ENCODE results near the gene MRPL37.
"Not testable (repeated sequence)": the region's sequence is repeated elsewhere in the genome, so short reads cannot be mapped to it uniquely, and the experiment has no call there.

Gene MRPL37

DNA sequence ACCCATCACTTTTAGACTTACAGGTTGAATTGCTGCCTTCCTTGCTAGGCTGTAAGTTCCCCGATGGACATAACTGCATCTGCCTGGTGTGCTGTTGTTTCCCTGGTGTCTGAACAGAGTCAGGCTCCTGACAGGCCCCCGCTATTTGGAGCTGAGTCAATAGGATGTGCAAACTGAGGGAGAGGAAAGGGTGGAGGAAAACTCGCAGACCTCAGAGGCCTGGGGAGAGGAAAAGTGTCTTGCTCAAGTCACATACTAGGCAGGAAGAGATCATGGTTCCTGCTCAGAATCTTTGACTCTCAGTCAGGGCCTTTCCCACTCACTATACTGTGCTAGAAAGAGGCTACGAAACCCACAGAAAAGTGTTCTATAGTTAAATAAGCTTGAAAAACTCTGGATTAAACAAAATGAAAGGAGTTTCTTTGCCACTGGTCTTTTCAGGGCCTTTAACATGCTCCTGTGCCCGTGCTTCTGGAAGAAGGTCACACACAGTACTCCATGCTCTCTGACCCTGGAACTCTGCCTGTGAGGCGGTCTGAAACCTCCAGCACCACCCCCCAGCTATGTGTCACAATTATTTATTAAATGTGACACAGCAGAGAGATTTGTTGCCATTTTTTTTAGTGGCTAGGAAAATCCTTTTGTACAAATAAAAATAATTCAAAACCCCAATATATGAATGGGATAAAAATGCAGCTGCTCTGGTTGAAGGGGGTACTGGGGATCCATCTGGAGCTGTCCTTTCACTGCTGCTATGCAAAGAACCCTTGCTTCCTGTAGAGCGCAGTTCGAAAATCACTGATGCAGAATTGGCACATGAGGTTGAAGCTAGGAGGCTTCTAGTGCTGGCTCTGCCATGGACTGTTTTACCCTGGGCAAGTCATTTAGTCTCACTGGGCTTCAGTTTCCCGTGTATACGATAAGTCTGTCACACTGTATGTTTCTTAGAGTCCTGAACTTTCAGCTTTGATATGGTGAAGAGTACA, 27.1 kb upstream of the MRPL37 start:
- no peak for DNase-seq

DNA sequence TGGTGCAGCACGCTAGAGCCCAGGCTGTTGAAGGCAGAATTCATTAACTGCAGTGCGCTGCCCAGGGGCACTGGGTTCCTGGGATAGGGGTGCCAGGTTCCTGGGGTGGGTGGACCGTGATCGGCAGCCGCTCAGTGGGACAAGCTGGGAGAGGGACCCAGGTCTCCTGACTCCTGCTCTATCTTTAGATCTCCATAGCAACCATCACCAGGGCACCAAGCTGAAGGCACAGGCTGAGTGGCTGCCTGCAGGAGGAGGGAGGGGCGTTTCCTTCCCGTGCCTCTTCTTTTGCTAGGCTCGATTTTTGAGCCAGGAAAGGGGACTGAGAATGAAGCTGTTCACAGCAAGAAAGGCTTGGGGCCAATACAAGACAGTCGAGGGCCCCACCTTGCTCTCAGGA, 26.3 kb upstream of the MRPL37 start:
- DNase-seq = no peak

- DNase-seq = no peak
Observed at GRCh38 chr1:54174106-54174505, 25.9 kb upstream of the MRPL37 start.

DNA sequence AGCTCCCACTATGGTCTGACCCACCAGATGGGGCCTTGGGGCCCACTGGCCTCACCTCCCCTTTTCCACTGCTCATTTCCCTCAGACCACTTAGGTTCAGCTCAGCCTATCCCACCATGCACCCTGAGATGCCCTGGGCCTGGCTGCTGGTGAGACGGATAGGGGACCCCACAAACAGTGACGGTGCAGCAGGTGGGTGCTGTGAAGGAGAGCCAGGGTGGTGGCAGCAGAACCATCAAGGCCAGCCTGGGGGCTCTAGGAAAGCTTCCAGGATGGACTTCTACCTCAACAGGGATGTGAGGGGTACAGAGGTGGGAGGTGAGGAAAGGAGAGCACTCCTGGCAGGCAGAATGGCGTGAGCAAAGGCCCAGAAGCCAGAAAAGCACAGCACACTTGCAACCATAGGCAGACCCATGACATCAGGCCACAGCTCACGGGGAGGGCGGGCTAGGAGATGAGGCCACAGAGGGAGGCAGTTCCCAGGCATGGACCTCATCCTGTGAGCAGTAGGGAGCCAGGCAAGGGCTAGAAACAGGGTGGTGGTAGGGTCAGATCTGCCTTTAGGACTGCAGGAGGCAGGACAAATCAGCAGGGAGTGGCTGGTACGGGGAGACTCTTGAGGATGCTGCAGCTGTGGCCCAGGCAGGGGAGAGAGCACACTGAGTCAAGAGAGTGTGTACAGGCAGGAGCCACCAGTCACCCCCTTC, 23.2 kb upstream of the MRPL37 start:
- DNase-seq = no peak

DNA sequence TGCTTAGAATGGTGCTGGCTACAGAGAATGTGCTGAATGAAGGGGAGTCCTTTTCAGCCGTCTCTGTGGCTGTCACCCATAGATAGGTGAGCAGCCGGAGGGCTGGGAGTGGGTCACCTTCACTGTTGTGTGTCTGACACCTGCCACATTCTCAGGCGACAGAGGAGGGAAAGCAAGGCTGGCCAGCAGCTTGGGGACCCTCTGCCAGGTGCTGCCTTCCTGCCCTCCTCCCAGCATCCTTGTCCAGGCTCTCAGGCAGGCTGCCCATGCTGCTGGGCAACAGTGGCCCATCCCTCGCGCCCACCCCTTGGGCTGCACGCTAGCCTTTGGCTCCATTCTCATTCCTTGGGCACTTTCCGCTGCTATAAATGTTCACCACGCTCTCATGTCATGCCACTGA, 22.2 kb upstream of the MRPL37 start:
- no peak for DNase-seq

- no peak for DNase-seq
Observed at GRCh38 chr1:54178296-54179070, 21.5 kb upstream of the MRPL37 start.

DNA sequence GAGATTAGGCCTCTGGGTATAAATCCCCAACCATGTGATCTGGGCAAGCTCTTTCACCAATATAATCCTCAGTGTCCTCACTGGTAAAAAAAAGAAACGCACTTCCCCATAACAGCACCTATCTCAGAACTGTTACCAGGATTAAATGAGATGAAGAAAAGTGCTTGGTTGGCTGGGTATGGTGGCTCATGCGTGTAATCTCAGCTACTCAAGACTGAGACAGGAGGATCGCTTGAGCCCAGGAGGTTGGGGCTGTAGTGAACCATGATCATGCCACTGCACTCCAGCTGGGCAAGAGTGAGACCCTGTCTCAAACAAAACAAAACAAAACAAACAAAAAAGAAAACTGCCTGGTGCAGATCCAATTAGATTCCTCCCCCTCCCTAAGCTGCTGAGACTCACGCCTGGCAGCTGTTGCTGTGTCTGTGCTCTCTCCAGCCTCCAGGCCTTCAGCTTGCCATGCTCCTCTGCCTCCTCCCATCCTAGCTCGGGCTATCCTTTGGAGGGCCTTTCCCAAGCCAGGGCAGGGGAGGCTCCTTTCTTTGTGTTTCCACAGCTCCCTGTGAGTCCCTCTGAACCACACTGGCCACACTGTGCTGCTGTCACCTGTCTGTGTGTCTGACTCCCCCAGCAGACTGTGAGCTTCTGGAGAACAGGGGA, 19.1 kb upstream of the MRPL37 start:
- DNase-seq = no peak

- DNase-seq = no peak
Observed at GRCh38 chr1:54186056-54186455, 13.9 kb upstream of the MRPL37 start.

DNA sequence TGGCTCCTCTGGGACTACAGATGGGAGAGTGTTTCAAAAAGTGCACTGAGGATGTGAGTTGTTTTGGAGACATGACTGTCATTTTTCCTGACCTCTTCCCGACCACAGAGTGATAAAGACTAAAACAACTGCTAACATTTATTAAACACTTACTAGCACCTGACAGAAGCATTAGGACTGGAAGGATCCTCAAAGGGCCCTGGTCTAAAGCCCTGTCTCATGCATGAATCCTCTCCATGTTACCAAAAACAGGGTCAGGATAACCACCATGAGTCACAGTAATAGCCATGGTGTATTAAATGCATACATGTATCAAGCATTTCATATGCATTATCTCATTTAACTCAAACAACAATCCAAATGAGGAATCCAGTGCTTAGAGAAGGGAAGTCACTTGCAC, 11.7 kb upstream of the MRPL37 start:
- DNase-seq = no peak

- DNase-seq = no peak
Observed at GRCh38 chr1:54190526-54190925, 9.4 kb upstream of the MRPL37 start.

- no peak for DNase-seq
Observed at GRCh38 chr1:54191525-54191924, 8.4 kb upstream of the MRPL37 start.

GRCh38 chr1:54193453-54193852, 6.5 kb upstream of the MRPL37 start:
- DNase-seq = no peak

- no peak for DNase-seq
Observed at GRCh38 chr1:54199151-54199764, 709 bp upstream of the MRPL37 start.

DNA sequence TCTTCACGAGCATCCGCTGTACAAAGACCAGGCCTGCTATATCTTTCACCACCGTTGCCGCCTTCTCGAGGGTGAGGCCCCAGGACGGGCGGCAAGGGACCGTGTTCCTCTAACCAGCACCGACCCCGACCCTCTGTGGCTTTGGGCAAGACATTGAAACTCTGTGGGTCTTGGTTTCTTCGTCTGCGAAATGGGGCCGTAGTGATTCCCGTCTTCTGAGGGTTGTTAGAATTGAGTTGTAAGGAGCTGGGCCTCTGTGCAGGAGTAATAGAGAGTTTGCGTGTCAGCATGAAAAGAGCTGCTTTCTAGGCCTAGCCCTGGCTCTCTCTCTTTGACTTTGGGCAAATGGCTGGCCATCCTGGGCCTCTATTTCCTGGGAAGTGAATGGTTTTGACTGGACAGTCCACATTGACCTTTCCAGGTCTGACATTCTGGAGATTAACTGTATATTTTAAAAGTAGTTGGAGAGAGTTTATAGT, 591 bp downstream of the MRPL37 start:
- DNase-seq = no peak

DNA sequence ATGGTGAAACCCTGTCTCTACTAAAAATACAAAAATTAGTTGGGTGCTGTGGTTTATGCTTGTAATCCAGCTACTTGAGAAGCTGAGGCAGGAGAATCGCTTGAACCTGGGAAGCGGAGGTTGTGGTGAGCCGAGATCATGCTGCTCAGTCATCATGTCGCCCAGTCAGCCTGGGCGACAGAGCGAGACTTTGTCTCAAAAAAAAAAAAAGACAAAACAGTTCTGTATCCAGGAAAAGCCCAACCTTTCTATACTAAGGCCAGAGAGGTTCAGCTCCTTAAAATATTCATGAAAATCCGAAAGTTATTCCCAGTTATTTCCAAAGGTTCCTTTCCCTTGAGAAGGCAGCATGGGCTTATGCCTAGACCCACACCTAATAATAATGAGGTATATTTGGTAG, 4.2 kb downstream of the MRPL37 start:
- no peak for DNase-seq

DNA sequence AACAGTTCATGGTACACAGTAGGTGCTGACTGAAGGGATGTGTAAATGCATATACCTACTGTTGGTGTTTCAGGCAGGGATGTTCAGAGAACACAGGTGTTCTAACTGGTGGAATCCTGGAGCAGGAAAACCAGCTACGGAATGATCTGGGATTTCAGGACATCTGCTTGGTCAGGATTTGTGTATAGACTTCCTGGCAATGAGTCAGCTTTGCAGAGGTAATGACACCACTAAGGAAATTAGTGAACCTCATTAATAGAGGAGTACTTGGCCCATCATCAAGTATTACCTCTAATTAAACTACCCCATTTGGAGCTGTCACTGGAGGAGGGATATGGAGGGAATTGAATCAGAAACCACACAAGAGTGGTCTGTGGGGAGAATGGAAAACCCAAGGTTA, 7.3 kb downstream of the MRPL37 start:
- DNase-seq = no peak

GRCh38 chr1:54207896-54208295, 7.9 kb downstream of the MRPL37 start:
- DNase-seq = not testable (repeated sequence)

DNA sequence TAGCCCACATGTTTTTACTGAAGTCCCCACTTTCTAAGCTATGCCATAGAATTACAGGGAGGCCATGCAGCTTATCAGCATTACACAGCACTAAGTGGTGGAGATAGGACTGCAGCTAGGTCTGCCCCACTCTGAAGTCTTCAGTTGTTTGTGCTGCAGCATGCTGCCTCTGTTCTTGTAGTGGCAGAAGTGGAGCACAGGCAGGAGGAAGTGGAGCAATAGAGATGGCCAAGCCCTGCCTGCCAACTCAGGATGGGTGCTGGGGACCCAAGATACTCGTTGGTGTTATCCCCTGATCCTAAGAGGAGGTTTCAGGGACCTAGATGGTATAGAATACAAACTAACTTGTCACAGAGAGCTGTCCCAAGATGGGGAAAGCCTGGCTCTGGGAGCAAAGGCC, 12.9 kb downstream of the MRPL37 start:
- no peak for DNase-seq

- DNase-seq = no peak
Observed at GRCh38 chr1:54215523-54215922, 15.6 kb downstream of the MRPL37 start.

GRCh38 chr1:54218883-54219687, 19.1 kb downstream of the MRPL37 start:
- DNase-seq = no peak

DNA sequence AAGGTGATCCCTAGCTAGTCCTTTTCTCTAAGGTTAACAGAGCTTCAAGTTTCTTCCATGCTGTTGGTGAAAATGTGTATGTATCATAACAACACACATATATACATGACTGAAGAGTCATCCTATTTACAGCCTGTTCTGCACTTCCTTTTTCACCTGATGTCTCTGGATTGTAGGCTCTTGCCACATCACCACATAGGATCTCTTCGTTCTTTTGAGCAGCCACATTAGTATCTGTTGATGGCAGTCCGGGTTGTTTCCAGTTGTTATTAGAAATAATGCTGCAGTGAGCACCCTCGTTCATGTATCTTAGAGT, 19.7 kb downstream of the MRPL37 start:
- DNase-seq = no peak
